Measurements from ENCODE around the gene SULT1A2. TPM values are rescaled to one million over a fixed set of nuclear protein-coding genes. Genes with fewer than 3 reads are reported as not detected.

Gene SULT1A2
- total and polyA plus RNA-seq, 2 of the 4 experiments (the other 2 are of a cell fraction): 0.09 TPM; not detected in 1

DNA sequence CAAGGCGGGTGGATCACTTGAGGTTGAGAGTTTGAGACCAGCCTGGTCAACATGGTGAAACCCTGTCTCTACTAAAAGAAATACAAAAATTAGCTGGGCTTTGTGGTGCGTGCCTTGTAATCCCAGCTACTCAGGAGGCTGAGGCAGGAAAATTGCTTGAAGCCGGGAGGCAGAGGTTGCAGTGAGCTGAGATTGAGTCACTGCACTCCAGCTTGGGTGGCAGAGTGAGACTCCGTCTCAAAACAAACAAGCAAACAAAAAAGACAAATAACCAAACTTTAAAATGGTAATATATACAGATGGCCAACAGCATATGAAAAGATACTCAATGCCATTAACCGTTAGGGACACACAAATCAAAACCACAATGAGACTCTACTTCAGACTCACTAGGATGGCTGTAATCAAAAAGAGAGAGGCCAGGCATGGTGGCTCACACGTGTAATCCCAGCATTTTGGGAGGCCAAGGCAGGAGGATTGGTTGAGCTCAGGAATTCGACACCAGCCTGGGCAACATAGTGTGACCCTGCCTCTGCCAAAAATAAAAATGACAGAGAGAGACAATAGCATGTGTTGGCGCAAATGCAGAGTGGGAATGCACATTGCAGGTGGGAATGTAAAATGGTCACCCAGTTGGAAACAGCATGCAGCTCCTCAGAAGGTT lies 21.3 kb downstream of the SULT1A2 start:
- no peak for ATAC-seq (ENCODE audit: low read depth)
- POLR2A ChIA-PET (ENCODE audit: unreplicated experiment): no interaction called here

More for the DNA sequence above, 21.3 kb downstream of the SULT1A2 start:
- dilution Hi-C loops (cut with HindIII; ENCODE audit: low sequenced_read_pairs, unreplicated experiment) (no loop called here), intact Hi-C loops (cut with micrococcal nuclease) (no loop called here), in situ Hi-C loops (cut with MboI; ENCODE audit: low sequenced_read_pairs) (no loop called here)
- H3K56ac ChIP-seq (ENCODE audit: extremely low read depth, insufficient read depth, low read length): no peak overlapping the region
- H2BK20ac ChIP-seq (ENCODE audit: low read depth, low read length): no peak overlapping the region
- H3K9me1 ChIP-seq (ENCODE audit: insufficient read depth, low read length): no peaks in the 10 kb centered on the region; the same call in 1 of the 2 replicates
- H3K4me3 ChIP-seq (ENCODE audit: insufficient read depth, low read depth, low read length): no peak overlapping the region
- CTCF ChIA-PET: no interaction called here
- no peak overlapping the region for H2AK9ac ChIP-seq (replicated peaks; ENCODE audit: low read depth, low read length, poor library complexity)
- no peaks in the 10 kb centered on the region for H3K27me3 ChIP-seq (ENCODE audit: control insufficient read depth, insufficient read depth, low read length)
- no peaks in the 10 kb centered on the region for H3K9me3 ChIP-seq (ENCODE audit: control insufficient read depth, insufficient read depth, low read length)
- H2AFZ ChIP-seq (replicated peaks; ENCODE audit: low read length, poor library complexity): no peak overlapping the region
- H2BK5ac ChIP-seq (ENCODE audit: low read depth, low read length, poor library complexity, severe bottlenecking): no peak overlapping the region
- no peak overlapping the region for H3K14ac ChIP-seq (replicated peaks; ENCODE audit: low read depth, low read length)
- H3K79me1 ChIP-seq (ENCODE audit: low read depth in 1 of 2, low read length in 2 of 2): peaks cover 3 to 6% of the 10 kb centered on the region in 2 experiments; a peak in 1 of 4 replicates
- H3K36me3 ChIP-seq (ENCODE audit: control insufficient read depth, insufficient read depth, low read length): no peaks in the 10 kb centered on the region
- H2BK120ac ChIP-seq (ENCODE audit: low read depth, low read length): no peak overlapping the region
- no peak overlapping the region for H2AK5ac ChIP-seq (ENCODE audit: low read depth, low read length)
- H3K4ac ChIP-seq (ENCODE audit: low read depth, low read length): no peak overlapping the region
- no peak overlapping the region for H3K9ac ChIP-seq (ENCODE audit: low read depth, low read length)
- H3K4me2 ChIP-seq (ENCODE audit: low read depth, low read length): no peak overlapping the region
- TF ChIP-seq RCOR1 (IDR thresholded peaks at IDR 0.05; ENCODE audit: insufficient replicate concordance, low read length) (no peak), MAFK (IDR thresholded peaks at IDR 0.05; ENCODE audit: low read depth, low read length) (no peak), FOS (IDR thresholded peaks at IDR 0.05; ENCODE audit: low read depth, low read length) (no peak), NFE2L2 (IDR thresholded peaks at IDR 0.05; ENCODE audit: low read depth, low read length) (no peak), BHLHE40 (IDR thresholded peaks at IDR 0.05; ENCODE audit: low read depth, low read length) (no peak)
- no peak overlapping the region for H3K23ac ChIP-seq (ENCODE audit: low read depth, low read length)
- 100% methylated on average over 2 of the region's 8 CpGs; no CpG with 5 or more reads in 1 of the 2 experiments for WGBS, 2 experiments (ENCODE audit: extremely low coverage in 2 of 2, insufficient read length in 1 of 2)
- no peaks in the 10 kb centered on the region for H4K20me1 ChIP-seq (ENCODE audit: insufficient read depth, low read length)
- no peak overlapping the region for H2BK15ac ChIP-seq (ENCODE audit: low read depth, low read length)
- H3K27ac ChIP-seq (ENCODE audit: insufficient read depth, low read length): no peak overlapping the region
- H3K18ac ChIP-seq (ENCODE audit: low read depth, low read length): no peak overlapping the region
- no peak overlapping the region for H4K91ac ChIP-seq (ENCODE audit: insufficient read depth, low read depth, low read length)
- no peak overlapping the region for H4K5ac ChIP-seq (ENCODE audit: low read depth, low read length)
- no peak overlapping the region for H4K8ac ChIP-seq (ENCODE audit: low read depth in 2 of 2, low read length in 2 of 2)
- H3K4me1 ChIP-seq (ENCODE audit: control insufficient read depth, insufficient read depth, low read length): peaks cover 9% of the 10 kb centered on the region
- DNase-seq: no peak
- BruUV-seq (replicated peaks): no TSS peak

Measured in IMR-90 (cell line).